IPS-15b (cell line): ENCODE data around the gene OR2F1.

Source experiments
- H3K27me3 ChIP-seq: one replicate; pipeline ENCODE4 v1.6.1; 2013; ENCODE audit warnings: low read length; ENCODE audit not compliant: control insufficient read depth, insufficient read depth
- H3K36me3 ChIP-seq: one replicate; pipeline ENCODE4 v1.6.1; 2013; ENCODE audit warnings: low read length; ENCODE audit not compliant: control insufficient read depth, insufficient read depth
- H3K4me1 ChIP-seq: one replicate; pipeline ENCODE4 v1.6.1; 2013; ENCODE audit warnings: mild to moderate bottlenecking, low read length; ENCODE audit not compliant: control insufficient read depth, insufficient read depth
- H3K4me3 ChIP-seq: one replicate; pipeline ENCODE4 v1.5.1; 2013; ENCODE audit warnings: low read depth, low read length
- H3K9ac ChIP-seq: one replicate; pipeline ENCODE4 v1.6.1; 2013; ENCODE audit warnings: low read depth, mild to moderate bottlenecking, low read length
- H3K9me3 ChIP-seq: one replicate; pipeline ENCODE4 v1.6.1; 2013; ENCODE audit warnings: mild to moderate bottlenecking, low read length; ENCODE audit not compliant: control insufficient read depth, insufficient read depth

OR2F1 gene

GRCh38 chr7:143931739-143932138, 22.9 kb upstream of the OR2F1 start:
- Histone ChIP-seq H3K4me1 (no peaks in the 10 kb centered on the region), H3K9ac (no peak overlapping the region), H3K27me3 (no peaks in the 10 kb centered on the region), H3K9me3 (no peaks in the 10 kb centered on the region), H3K36me3 (no peaks in the 10 kb centered on the region), H3K4me3 (no peak overlapping the region)

- Histone ChIP-seq H3K9ac (no peak within 1 kb of the TSS), H3K4me3 (no peak within 1 kb of the TSS), H3K9me3 (no peaks in the 10 kb centered on the region), H3K4me1 (no peaks in the 10 kb centered on the region), H3K27me3 (no peaks in the 10 kb centered on the region), H3K36me3 (no peaks in the 10 kb centered on the region)
Measured at GRCh38 chr7:143934526-143935325, 19.9 kb upstream of the OR2F1 start, which contains the start of gene OR2F2. Gene OR2F2 (plus strand): TSS chr7:143935233. CDS start chr7:143935233, 0 bp downstream.

GRCh38 chr7:143936087-143937009, 18.3 kb upstream of the OR2F1 start:
- Histone ChIP-seq H3K9me3 (no peaks in the 10 kb centered on the region), H3K4me3 (no peak overlapping the region), H3K27me3 (no peaks in the 10 kb centered on the region), H3K9ac (no peak overlapping the region), H3K4me1 (no peaks in the 10 kb centered on the region), H3K36me3 (no peaks in the 10 kb centered on the region)

GRCh38 chr7:143938379-143939243, 16.0 kb upstream of the OR2F1 start:
- Histone ChIP-seq H3K9me3 (no peaks in the 10 kb centered on the region), H3K36me3 (no peaks in the 10 kb centered on the region), H3K9ac (no peak overlapping the region), H3K4me3 (no peak overlapping the region), H3K4me1 (no peaks in the 10 kb centered on the region), H3K27me3 (no peaks in the 10 kb centered on the region)

- H3K9ac ChIP-seq = no peak overlapping the region
- H3K36me3 ChIP-seq = no peaks in the 10 kb centered on the region
Measured at GRCh38 chr7:143945423-143945822, 9.2 kb upstream of the OR2F1 start.

GRCh38 chr7:143947111-143947510, 7.5 kb upstream of the OR2F1 start:
- no peaks in the 10 kb centered on the region for H3K36me3 ChIP-seq
- no peaks in the 10 kb centered on the region for H3K9me3 ChIP-seq
- H3K27me3 ChIP-seq = no peaks in the 10 kb centered on the region
- no peak overlapping the region for H3K4me3 ChIP-seq
- H3K4me1 ChIP-seq = no peaks in the 10 kb centered on the region
- H3K9ac ChIP-seq = no peak overlapping the region

More at GRCh38 chr7:143945423-143945822, 9.2 kb upstream of the OR2F1 start:
- no peaks in the 10 kb centered on the region for H3K4me1 ChIP-seq
- H3K4me3 ChIP-seq = no peak overlapping the region
- H3K9me3 ChIP-seq = no peaks in the 10 kb centered on the region
- H3K27me3 ChIP-seq = no peaks in the 10 kb centered on the region

- H3K36me3 ChIP-seq = no peaks in the 10 kb centered on the region
- H3K9me3 ChIP-seq = no peaks in the 10 kb centered on the region
- H3K4me1 ChIP-seq = no peaks in the 10 kb centered on the region
- H3K9ac ChIP-seq = no peak overlapping the region
- H3K4me3 ChIP-seq = no peak overlapping the region
- no peaks in the 10 kb centered on the region for H3K27me3 ChIP-seq
Measured at GRCh38 chr7:143948733-143949132, 5.9 kb upstream of the OR2F1 start.

GRCh38 chr7:143953421-143953820, 1.2 kb upstream of the OR2F1 start:
- no peak overlapping the region for H3K9ac ChIP-seq

GRCh38 chr7:143954135-143954534, 509 bp upstream of the OR2F1 start:
- Histone ChIP-seq H3K9me3 (no peaks in the 10 kb centered on the region), H3K4me3 (no peak overlapping the region), H3K4me1 (peaks cover 5% of the 10 kb centered on the region), H3K9ac (no peak overlapping the region), H3K36me3 (no peaks in the 10 kb centered on the region), H3K27me3 (no peaks in the 10 kb centered on the region)

More at GRCh38 chr7:143953421-143953820, 1.2 kb upstream of the OR2F1 start:
- Histone ChIP-seq H3K36me3 (no peaks in the 10 kb centered on the region), H3K9me3 (no peaks in the 10 kb centered on the region), H3K4me1 (peaks cover 5% of the 10 kb centered on the region), H3K4me3 (no peak overlapping the region), H3K27me3 (no peaks in the 10 kb centered on the region)

GRCh38 chr7:143958781-143959180, 4.1 kb downstream of the OR2F1 start:
- no peaks in the 10 kb centered on the region for H3K36me3 ChIP-seq
- no peaks in the 10 kb centered on the region for H3K9me3 ChIP-seq
- H3K4me1 ChIP-seq = peaks cover 5% of the 10 kb centered on the region
- H3K4me3 ChIP-seq = no peak overlapping the region
- H3K27me3 ChIP-seq = no peaks in the 10 kb centered on the region
- no peak overlapping the region for H3K9ac ChIP-seq
